ENCODE results near the gene TMCC1.
A peak's percentile ranks its signal among the peaks of the same experiment; 100 is the strongest.

TMCC1 gene

DNA sequence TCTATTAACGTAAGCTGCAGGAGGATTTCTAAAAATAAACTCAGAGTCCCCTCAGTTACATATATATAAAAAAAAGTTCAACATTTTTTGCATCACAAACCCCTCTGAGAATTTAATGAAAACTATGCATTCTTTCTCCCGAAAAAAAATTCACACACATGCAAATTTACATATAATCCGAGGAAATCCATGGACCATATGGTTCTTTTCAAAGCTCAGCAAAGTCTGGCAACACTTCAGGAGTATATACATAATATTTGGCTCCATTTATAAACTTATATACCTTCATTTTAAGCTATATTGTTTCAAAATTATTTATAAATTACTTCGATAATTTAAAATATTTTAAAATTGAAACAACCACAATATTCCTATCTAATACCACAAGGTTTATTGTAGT is 146.4 kb downstream of the TMCC1 start:
- no peak for ATAC-seq

DNA sequence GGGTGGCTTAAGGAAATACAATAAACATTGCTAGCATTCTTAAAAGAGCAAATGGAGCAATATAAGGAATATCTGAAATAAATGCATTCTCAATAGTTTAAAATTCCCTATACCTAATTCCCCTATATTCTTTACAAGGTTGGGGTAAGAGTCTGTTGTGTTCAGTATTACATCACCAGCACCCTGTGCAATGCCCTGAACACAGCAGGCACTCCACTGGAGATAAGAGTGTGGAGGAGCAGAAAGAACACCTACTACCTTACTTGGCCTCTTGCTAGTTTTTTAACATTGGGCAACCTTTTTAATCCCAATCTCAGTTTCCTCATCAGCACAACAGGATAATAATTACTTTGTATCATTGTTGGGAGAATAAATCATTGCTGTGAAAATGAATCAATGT is 146.9 kb downstream of the TMCC1 start:
- no peaks in the 10 kb centered on the region for H3K36me3 Mint-ChIP-seq
- no peak overlapping the region for H3K4me3 Mint-ChIP-seq
- no peak for ATAC-seq
- no peak for DNase-seq (ENCODE audit: low spot score in 2 of 2)
- peaks cover 18% of the 10 kb centered on the region for H3K4me1 Mint-ChIP-seq
- no peaks in the 10 kb centered on the region for H3K9me3 Mint-ChIP-seq
- no peak overlapping the region for H3K27ac Mint-ChIP-seq

More for the DNA sequence above, 146.4 kb downstream of the TMCC1 start:
- Mint-ChIP-seq H3K9me3 (no peaks in the 10 kb centered on the region), H3K36me3 (no peaks in the 10 kb centered on the region), H3K4me3 (no peak overlapping the region), H3K27ac (peak overlapping the region; percentile 16), H3K4me1 (peaks cover 18% of the 10 kb centered on the region)
- DNase-seq (ENCODE audit: low spot score in 2 of 2), result no peak

DNA sequence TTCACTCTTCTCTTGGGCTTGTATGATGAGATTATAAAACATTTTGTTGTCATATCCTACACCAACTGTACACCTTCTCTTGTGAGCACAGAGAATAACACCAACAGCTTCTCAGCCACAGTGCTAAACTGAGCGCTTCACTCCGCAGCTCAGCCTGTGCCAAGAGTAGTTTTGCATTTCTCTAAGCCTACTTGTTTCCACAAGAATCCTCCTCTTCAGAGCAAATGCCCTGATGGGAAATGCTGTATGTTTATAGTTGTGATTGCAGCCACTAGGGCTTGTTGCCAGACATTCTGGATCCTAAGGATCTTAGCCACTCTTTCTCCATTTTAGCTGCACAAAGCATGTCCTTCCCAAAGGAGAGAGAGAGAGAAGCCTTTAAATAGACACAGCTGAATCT is 148.3 kb downstream of the TMCC1 start:
- DNase-seq (ENCODE audit: low spot score in 2 of 2), result no peak
- H3K4me3 Mint-ChIP-seq, result no peak overlapping the region
- ATAC-seq, result no peak
- peaks cover 18% of the 10 kb centered on the region for H3K4me1 Mint-ChIP-seq
- H3K36me3 Mint-ChIP-seq, result no peaks in the 10 kb centered on the region
- H3K9me3 Mint-ChIP-seq, result no peaks in the 10 kb centered on the region
- no peak overlapping the region for H3K27ac Mint-ChIP-seq

DNA sequence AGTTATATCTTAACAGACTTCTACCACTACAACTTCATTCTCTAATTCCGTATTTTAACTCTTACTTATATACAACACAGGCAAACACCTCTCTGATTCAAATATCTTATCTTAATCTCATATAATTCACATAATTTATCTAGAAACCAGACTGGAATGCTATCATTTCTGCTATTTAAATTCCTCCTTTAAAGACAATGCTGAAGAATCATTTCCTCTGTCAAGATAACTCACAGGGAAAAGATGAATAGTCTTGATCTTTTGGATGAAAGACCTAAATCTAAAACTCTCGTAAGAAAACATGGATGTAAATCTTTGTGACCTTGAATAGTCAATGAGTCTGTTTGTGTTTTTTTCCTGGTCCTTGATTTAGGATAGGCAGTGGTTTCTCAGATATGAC is 151.7 kb downstream of the TMCC1 start:
- DNase-seq (ENCODE audit: low spot score in 2 of 2) (no peak), ATAC-seq (no peak)
- no peaks in the 10 kb centered on the region for H3K9me3 Mint-ChIP-seq
- no peaks in the 10 kb centered on the region for H3K36me3 Mint-ChIP-seq
- no peak overlapping the region for H3K4me3 Mint-ChIP-seq
- peaks cover 7% of the 10 kb centered on the region for H3K4me1 Mint-ChIP-seq
- H3K27ac Mint-ChIP-seq, result no peak overlapping the region

DNA sequence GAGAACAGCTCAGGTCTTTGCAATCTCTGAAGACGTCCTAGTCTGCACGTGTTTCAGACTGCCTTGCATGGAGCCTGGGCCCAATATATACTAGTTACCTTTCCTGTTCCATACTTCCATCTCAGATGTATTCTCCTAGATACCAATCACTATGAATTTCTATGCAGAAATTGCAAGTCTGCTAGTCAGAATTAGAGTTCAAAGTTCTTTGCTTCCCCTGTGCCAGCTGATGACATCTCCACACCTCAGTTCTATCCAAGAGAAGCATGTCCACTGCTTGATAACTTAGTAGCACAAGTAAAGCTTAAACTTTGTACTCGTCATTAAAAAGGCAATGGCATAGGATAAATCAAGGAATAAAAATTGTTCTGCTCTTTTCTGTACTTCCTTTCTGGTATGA is 153.4 kb downstream of the TMCC1 start:
- no peak overlapping the region for H3K4me3 Mint-ChIP-seq
- H3K4me1 Mint-ChIP-seq, result peaks cover 7% of the 10 kb centered on the region
- DNase-seq (ENCODE audit: low spot score in 2 of 2) (no peak), ATAC-seq (no peak)
- H3K36me3 Mint-ChIP-seq, result no peaks in the 10 kb centered on the region
- no peak overlapping the region for H3K27ac Mint-ChIP-seq
- H3K9me3 Mint-ChIP-seq, result no peaks in the 10 kb centered on the region

DNA sequence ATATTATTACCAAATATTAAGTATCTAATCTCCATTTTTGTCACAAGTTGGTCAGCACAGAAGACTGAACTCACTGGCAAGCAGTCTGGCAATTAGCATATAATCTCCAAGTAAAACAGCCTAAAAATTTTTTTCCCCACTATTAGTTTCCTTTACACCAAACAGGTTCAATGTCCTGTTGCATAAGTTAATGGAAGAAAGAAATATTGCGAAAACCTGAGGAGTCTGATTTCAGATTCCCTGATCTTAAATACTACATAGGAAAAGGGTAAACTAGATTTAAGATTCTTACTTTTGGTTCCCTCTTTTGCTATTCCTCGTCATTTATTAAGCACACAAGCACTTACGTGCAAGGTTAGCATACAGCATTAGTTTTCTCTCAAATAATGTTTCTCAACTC is 153.9 kb downstream of the TMCC1 start:
- no peak overlapping the region for H3K4me3 Mint-ChIP-seq
- no peak for DNase-seq (ENCODE audit: low spot score in 2 of 2)
- H3K27ac Mint-ChIP-seq, result no peak overlapping the region
- no peaks in the 10 kb centered on the region for H3K9me3 Mint-ChIP-seq
- ATAC-seq, result no peak
- no peaks in the 10 kb centered on the region for H3K36me3 Mint-ChIP-seq
- H3K4me1 Mint-ChIP-seq, result peaks cover 7% of the 10 kb centered on the region

DNA sequence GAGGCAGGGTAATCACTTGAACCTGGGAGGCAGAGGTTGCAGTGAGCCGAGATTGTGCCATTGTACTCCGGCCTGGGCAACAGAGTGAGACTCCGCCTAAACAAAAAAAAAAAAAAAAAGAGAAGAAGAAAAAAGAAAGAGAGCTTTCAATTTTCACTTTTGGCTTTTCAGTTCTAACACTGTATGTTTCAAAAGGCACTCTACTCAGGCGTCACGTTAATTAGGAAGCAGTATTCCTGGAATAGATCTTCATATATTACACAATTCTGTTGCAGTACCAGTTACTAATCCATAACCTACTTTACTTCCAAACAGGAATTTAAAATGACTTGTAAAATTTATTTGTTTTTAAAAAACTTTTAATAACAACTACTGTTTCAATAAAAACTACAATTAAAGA is 155.3 kb downstream of the TMCC1 start:
- Mint-ChIP-seq H3K4me1 (peaks cover 7% of the 10 kb centered on the region), H3K27ac (no peak overlapping the region), H3K4me3 (no peak overlapping the region), H3K36me3 (no peaks in the 10 kb centered on the region), H3K9me3 (no peaks in the 10 kb centered on the region)
- ATAC-seq, result no peak
- DNase-seq (ENCODE audit: low spot score in 2 of 2), result no peak

DNA sequence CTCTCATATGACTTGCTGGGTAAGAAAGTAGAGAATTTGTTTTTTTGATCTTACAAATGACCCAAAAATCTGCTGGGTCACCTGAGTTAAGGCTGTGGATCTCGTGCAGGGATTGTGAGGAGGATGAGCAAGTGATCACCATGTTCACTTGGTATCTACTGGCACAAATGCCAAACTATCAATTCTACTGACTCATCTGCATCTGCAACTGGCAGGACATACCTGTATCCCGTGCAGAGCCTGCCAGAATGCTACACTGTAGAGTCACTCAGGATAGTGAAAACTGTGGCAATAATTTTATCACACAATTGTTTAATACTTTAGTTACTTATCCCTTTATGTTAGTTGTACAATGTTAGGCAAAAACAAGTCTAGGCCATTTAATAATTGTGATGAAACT is 157.4 kb downstream of the TMCC1 start:
- Mint-ChIP-seq H3K27ac (peak overlapping the region; percentile 56), H3K4me3 (no peak overlapping the region), H3K9me3 (no peaks in the 10 kb centered on the region), H3K36me3 (no peaks in the 10 kb centered on the region), H3K4me1 (no peaks in the 10 kb centered on the region)
- DNase-seq (ENCODE audit: low spot score in 2 of 2) (no peak), ATAC-seq (no peak)

DNA sequence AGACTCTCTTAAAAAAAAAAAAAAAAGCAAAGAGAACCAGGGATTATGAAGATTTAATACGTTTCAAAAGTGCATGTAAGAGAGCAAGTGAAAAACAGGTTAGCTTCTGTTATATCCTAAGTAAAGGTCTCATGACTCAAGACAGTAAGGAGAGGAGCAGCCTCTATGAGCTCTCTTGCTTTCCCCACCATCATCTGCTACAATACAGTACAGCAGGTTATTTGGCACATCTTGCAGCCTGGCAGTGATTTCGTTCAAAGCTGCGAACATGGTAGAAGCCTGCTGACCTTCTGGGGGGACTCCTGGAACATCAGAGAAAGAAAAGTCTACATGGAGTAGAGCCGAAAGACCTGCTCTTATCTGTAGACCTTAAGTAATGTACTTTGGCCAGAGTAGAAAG is 157.9 kb downstream of the TMCC1 start:
- ATAC-seq (no peak), DNase-seq (ENCODE audit: low spot score in 2 of 2) (no peak)
- H3K36me3 Mint-ChIP-seq, result no peaks in the 10 kb centered on the region
- H3K4me1 Mint-ChIP-seq, result no peaks in the 10 kb centered on the region
- H3K27ac Mint-ChIP-seq, result peak overlapping the region; percentile 56
- H3K4me3 Mint-ChIP-seq, result no peak overlapping the region
- no peaks in the 10 kb centered on the region for H3K9me3 Mint-ChIP-seq

DNA sequence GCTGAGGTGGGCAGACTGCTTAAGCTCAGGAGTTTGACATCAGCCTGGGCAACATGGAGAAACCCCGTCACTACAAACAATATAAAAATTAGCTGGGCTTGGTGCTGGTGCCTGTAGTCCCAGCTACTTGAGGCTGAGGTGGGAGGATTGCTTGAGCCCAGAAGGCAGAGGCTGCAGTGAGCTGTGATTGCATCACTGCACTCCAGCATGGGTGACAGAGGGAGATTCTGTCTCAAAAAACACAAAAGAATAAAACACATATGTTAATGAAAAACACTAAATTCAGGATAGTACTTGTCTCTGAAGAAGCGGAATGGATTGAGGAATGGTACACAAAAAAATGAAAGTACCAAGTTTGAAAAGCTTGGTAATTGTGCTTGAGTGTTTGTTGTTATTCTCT is 159.1 kb downstream of the TMCC1 start:
- no peak overlapping the region for H3K4me3 Mint-ChIP-seq
- DNase-seq (ENCODE audit: low spot score in 2 of 2), result no peak
- H3K9me3 Mint-ChIP-seq, result no peaks in the 10 kb centered on the region
- H3K36me3 Mint-ChIP-seq, result no peaks in the 10 kb centered on the region
- no peak for ATAC-seq
- H3K4me1 Mint-ChIP-seq, result no peaks in the 10 kb centered on the region
- H3K27ac Mint-ChIP-seq, result no peak overlapping the region

DNA sequence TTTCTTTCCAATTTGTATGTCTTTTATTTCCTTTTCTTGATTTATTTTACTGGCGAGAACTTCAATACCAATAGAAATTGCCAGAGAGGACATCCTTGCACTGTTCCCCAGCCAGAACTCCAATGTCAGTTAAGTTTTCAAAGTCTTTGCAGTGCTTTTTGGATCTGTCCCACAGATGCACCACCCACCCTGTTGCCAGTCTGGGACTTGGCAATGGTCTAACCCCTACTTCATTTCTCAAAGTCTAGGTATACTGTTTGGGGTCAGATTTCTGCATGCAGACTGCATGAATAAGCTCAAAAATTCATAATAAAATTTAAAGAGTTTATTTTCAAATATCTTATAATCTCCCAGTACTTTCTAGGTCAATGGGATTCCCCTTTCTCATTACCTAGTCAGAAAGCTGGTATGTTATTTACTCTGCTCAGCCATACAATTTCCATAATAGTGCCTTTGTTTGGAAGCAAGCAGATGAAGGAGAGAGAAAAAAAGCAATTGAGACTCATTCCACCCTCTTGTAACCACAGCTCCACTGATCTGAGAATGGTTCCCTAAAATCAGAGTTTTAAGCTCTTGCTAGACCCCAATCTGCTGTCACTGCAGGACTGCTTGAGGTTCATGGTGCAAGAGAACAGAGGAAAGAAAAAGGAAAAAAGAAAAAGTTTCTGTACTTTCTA is 161.2 kb downstream of the TMCC1 start:
- DNase-seq (ENCODE audit: low spot score in 2 of 2), result no peak
- no peaks in the 10 kb centered on the region for H3K9me3 Mint-ChIP-seq
- no peaks in the 10 kb centered on the region for H3K36me3 Mint-ChIP-seq
- H3K27ac Mint-ChIP-seq, result no peak overlapping the region
- no peaks in the 10 kb centered on the region for H3K4me1 Mint-ChIP-seq
- no peak for ATAC-seq
- H3K4me3 Mint-ChIP-seq, result no peak overlapping the region

DNA sequence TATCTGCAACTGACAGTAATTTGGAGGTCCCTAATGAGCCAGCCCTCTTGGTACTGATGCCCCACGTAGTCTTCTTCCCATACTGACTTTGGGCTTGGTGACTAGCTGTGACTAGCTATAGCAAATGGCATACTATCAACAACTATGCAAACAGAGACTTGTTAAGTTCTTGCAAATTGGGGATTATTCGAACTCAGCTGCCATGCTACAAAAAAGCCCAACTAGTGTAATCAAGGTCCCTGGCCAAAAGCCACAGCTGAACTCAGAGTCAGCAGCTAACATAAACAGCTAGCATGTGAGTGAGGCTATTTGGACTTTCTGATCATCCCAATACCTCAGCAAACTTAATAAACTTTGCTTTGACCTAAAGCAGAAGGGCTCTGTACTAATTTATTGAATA is 165.8 kb downstream of the TMCC1 start:
- no peak for DNase-seq (ENCODE audit: low spot score in 2 of 2)
- H3K36me3 Mint-ChIP-seq, result no peaks in the 10 kb centered on the region
- ATAC-seq, result no peak
- H3K4me3 Mint-ChIP-seq, result no peak overlapping the region
- no peaks in the 10 kb centered on the region for H3K9me3 Mint-ChIP-seq
- H3K4me1 Mint-ChIP-seq, result no peaks in the 10 kb centered on the region
- no peak overlapping the region for H3K27ac Mint-ChIP-seq

DNA sequence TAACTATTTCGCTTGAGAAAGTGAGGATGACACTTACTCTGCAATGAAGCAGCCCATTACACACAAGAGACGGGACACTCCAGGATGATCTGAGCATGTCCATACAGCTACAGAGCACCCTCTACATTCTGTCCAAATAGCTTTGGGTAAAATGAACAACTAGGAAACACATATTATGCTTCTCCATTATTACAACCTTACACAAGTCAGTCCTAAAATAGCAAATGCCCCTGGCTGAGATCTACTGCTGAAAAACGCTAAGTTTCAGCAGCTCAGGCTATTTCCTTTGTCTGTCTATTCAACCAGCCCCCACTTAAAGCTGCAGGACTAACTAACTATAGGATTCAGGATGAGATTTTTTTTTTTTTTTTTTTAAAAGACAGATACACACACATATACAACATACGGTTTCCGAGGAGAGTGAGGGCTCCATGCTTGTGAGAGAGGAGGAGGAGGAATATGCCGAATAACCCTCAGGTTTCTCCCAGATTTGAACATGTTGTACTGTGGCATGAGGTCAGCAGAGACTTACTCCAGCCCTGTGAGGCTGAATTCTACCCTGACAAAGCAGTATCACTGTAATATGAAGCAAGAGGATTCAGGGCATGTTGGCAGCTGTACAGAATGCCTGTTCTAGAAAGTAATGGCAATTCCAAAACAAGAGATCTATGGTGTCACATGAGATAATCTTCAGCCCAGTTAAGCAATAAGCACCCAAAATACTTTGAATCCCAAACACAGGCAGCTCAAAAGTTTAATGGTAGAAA is 169.8 kb downstream of the TMCC1 start:
- H3K4me3 Mint-ChIP-seq, result no peak overlapping the region
- no peaks in the 10 kb centered on the region for H3K36me3 Mint-ChIP-seq
- no peaks in the 10 kb centered on the region for H3K4me1 Mint-ChIP-seq
- ATAC-seq (no peak), DNase-seq (ENCODE audit: low spot score in 2 of 2) (no peak)
- no peaks in the 10 kb centered on the region for H3K9me3 Mint-ChIP-seq
- no peak overlapping the region for H3K27ac Mint-ChIP-seq

DNA sequence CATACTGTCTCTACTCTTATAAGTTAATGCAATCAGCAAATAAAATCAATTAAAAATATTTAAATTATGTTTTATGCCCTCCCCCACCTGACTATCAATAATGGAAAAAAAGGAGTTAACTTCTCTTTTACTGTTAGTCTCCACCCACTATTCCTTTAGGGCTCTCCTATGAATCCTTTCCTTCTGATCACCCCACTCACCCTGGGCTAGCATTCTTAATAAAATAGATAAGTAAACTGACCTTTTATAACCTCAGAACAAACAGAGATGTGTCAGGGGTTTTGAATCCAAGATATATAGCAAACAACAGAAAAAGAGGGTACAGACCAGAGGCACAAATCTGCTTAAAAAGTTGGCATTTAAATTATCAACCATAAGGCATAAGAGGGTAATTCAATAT is 171.0 kb downstream of the TMCC1 start:
- Mint-ChIP-seq H3K27ac (no peak overlapping the region), H3K9me3 (no peaks in the 10 kb centered on the region), H3K36me3 (no peaks in the 10 kb centered on the region), H3K4me3 (no peak overlapping the region), H3K4me1 (no peaks in the 10 kb centered on the region)
- ATAC-seq (no peak), DNase-seq (ENCODE audit: low spot score in 2 of 2) (no peak)

DNA sequence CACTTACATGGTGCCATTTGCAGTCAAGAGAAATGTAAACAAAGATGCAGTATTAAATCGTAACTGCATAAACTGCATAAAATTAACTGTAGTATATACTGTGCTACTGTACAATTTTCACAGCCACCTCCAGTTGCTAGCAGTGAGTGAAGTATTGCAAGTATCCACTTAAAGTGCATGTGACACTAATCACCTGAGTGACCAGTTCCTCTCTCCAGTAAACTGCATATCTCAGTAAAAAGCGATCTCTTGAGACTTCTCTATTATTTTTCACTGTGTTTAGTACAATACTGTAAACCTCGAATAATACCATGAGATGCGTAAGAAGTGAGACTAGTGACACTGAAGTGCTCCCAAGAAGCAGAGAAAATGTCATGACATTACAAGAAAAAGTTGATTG is 175.3 kb downstream of the TMCC1 start:
- no peaks in the 10 kb centered on the region for H3K36me3 Mint-ChIP-seq
- ATAC-seq, result no peak
- no peak overlapping the region for H3K27ac Mint-ChIP-seq
- no peak overlapping the region for H3K4me3 Mint-ChIP-seq
- no peaks in the 10 kb centered on the region for H3K9me3 Mint-ChIP-seq
- H3K4me1 Mint-ChIP-seq, result no peaks in the 10 kb centered on the region
- DNase-seq (ENCODE audit: low spot score in 2 of 2), result no peak

DNA sequence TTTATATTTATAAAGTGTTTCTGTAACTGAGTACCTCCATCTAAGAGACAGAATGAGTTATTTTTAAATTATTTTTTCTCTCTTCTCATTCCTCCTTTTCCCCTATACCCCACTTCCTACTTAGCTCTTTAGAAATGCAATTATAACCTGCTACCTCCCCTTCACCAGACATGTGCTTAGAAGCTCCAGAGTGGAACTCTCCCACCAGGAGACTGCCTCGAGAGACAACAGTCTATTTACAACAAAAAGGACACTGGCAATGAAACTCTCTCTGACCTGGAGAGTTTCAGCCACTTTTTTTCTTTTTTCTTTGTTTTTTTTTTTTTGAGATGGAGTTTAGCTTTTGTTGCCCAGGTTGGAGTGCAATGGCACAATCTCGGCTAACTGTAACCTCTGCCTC is 177.7 kb downstream of the TMCC1 start:
- Mint-ChIP-seq H3K9me3 (no peaks in the 10 kb centered on the region), H3K36me3 (no peaks in the 10 kb centered on the region), H3K4me1 (no peaks in the 10 kb centered on the region), H3K27ac (no peak overlapping the region), H3K4me3 (no peak overlapping the region)
- DNase-seq (ENCODE audit: low spot score in 2 of 2) (no peak), ATAC-seq (no peak)

All from stimulated activated effector memory CD8-positive, alpha-beta T cell treated with anti-CD3 and anti-CD28 coated beads, Interleukin-12 subunit alpha, Interleukin-12 subunit beta, amount 100 ng/mL, for 72 hours (primary cell).